ENCODE results near the gene PDIA5. TPM values are rescaled to one million over a fixed set of nuclear protein-coding genes. Genes with fewer than 3 reads are reported as not detected.

The PDIA5 gene
- total RNA-seq, 4 donors from 2014 or later: 12.0 to 21.0 (median 15.8) TPM

GRCh38 chr3:123130079-123130750 lies 63.4 kb downstream of the PDIA5 start:
- ATAC-seq (ENCODE audit: low FRiP score) (no peak), DNase-seq (ENCODE audit: low spot score) (no peak)
- TF ChIP-seq CTCF (IDR thresholded peaks at IDR 0.05): no peak

- no peak for TF ChIP-seq CTCF (IDR thresholded peaks at IDR 0.05)
- DNase-seq (ENCODE audit: low spot score) (no peak), ATAC-seq (ENCODE audit: low FRiP score) (no peak)
These were observed 67.8 kb downstream of the PDIA5 start for GRCh38 chr3:123134671-123135070.

- DNase-seq (ENCODE audit: low spot score): no peak
- no peak for TF ChIP-seq CTCF (IDR thresholded peaks at IDR 0.05)
- no peak for ATAC-seq (ENCODE audit: low FRiP score)
These were observed 70.2 kb downstream of the PDIA5 start for GRCh38 chr3:123137001-123137400.

GRCh38 chr3:123138839-123139444 lies 72.1 kb downstream of the PDIA5 start:
- TF ChIP-seq CTCF (IDR thresholded peaks at IDR 0.05): no peak
- ATAC-seq (ENCODE audit: low FRiP score) (no peak), DNase-seq (ENCODE audit: low spot score) (no peak)

- DNase-seq (ENCODE audit: low spot score): no peak
- no peak for ATAC-seq (ENCODE audit: low FRiP score)
- TF ChIP-seq CTCF (IDR thresholded peaks at IDR 0.05): no peak
These were observed 72.7 kb downstream of the PDIA5 start for GRCh38 chr3:123139522-123139921.

- ATAC-seq (ENCODE audit: low FRiP score) (no peak), DNase-seq (ENCODE audit: low spot score) (no peak)
- TF ChIP-seq CTCF (IDR thresholded peaks at IDR 0.05): no peak
These were observed 73.7 kb downstream of the PDIA5 start for GRCh38 chr3:123140550-123140949.

GRCh38 chr3:123141276-123141675 lies 74.5 kb downstream of the PDIA5 start:
- DNase-seq (ENCODE audit: low spot score): no peak
- ATAC-seq (ENCODE audit: low FRiP score): no peak
- no peak for TF ChIP-seq CTCF (IDR thresholded peaks at IDR 0.05)
